Measurements from ENCODE around the gene OAT.
A peak's percentile ranks its signal among the peaks of the same experiment; 100 is the strongest.
"Not testable (repeated sequence)": the region's sequence is repeated elsewhere in the genome, so short reads cannot be mapped to it uniquely, and the experiment has no call there.

OAT gene

DNA sequence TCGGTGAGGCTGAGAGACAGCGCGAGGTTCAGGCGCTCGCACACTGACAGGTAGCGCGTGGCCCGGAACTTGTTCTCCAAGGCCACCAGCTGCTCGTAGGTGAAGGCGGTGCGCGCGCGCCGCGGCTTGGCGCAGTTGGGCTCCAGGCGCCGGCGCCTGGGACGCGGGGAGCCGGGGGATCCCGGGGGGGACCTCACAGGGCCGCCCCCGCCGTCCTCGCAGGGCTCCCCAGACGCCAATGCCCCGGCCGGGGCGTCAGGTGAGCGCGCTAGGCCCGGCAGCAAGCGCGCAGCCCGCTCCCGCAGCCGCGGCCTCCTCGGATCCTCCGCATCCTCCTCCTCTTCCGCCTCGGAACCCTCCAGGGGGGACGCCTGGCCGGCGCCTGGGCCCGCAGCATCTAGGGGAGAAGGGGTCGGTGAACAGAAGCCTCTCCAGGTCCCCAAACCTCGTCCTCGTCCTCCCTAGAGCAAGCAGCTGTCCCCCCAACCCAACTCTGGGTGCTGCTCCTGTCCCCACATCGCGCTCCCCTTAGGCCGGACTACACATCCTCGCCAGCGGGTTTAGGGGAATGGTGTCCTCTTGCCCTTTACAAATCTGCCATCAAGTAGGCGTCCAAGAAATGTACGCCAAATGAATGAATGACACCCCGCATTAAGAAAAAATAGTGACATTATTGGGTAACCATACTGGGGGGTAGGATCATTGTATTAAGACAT lies 29.2 kb upstream of the OAT start:
- no peak for DNase-seq (ENCODE audit: low read depth)

DNA sequence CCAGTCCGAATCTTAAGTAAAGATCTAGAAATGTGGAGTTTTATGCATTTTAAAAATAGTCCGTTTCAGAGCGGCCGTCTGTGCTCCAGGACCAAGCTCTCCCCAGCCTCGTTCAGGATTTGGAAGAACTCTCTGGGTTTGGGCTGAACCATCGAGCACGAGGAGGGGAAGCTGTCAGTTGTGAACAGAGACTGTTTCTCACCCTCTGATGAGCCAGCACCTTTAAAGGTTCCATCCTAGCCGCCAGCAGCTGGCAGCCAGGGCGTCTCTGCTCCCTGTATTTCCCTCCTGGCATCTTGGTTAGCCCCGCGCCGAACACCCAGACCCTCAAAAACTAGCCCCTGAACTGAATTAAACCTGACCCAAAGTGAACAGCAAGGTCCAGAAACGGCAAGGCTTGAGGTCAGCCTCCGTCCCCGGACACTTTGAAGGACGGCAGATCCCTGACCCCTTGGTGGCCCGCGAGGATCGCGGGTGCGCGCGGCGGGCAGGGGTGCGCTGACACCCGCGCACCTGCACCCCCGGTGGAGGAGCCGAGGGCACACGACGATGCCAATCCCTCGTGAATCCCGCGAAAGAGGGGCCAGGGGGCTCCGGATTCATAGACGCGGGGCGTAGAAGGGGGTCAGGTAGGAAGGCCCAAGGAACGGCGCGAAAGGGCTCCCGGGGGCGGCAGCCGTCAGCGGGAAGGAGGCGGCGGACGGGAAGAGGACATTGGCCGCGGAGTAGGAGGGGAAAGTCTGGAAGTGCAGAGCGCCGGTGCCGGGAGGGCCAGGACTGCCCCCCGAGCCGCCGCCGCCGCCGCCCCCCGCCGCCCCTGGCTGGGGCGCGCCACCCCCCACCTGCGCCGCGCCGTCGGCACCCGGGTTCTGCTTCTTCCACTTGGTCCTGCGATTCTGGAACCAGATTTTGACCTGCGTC lies 28.4 kb upstream of the OAT start:
- DNase-seq (ENCODE audit: low read depth): no peak

DNA sequence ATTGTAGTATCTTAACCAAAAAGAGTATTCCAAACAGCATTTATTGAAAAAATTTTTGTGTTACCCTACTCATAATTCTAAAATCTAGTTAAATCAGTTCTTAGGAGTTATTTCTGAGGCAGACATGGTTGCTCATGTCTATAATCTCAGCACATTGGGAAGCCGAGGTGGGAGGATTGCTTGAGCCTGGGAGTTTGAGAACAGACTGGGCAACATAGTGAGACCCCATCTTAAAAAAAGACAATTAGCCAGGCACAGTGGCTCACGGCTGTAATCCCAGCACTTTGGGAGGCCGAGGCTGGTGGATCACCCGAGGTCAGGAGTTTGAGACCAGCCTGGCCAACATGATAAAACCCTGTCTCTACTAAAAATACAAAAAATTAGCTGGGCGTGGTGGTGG lies 23.0 kb upstream of the OAT start:
- DNase-seq (ENCODE audit: low read depth): not testable (repeated sequence)

DNA sequence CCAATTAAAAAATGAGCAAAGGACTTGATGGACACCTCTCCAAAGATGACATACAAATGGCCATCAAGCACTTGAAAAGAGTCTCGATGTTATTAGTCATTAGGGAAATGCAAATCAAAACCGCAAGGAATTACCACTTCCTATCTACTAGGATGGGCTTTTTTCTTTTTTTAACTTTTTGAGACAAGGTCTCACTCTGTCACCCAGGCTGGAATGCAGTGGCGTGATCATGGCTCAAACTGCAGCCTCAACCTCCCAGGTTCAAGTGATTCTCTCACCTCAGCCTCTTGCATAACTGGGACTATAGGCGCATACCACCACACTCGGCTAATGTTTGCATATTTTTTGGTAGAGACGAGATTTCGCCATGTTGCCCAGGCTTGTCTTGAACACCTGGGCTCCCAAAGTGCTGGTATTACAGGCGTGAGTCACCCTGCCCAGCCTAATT lies 17.5 kb upstream of the OAT start:
- DNase-seq (ENCODE audit: low read depth): no peak

DNA sequence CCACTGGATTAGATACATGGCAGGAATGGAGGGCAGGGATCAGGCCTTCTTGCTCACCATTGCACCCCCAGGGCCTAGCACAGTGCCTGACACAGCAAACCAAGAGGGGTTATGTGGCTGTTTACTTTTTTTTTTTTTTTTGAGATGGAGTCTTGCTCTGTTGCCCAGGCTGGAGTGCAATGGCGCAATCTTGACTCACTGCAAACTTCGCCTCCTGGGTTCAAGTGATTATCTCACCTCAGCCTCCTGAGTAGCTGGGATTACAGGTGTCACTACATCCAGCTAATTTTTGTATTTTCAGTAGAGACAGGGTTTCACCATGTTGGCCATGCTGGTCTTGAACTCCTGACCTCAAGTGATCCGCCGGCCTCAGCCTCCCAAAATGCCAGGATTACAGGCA lies 17.0 kb upstream of the OAT start:
- DNase-seq (ENCODE audit: low read depth): not testable (repeated sequence)

GRCh38 chr10:124433461-124433860 lies 14.7 kb upstream of the OAT start:
- DNase-seq (ENCODE audit: low read depth): no peak

DNA sequence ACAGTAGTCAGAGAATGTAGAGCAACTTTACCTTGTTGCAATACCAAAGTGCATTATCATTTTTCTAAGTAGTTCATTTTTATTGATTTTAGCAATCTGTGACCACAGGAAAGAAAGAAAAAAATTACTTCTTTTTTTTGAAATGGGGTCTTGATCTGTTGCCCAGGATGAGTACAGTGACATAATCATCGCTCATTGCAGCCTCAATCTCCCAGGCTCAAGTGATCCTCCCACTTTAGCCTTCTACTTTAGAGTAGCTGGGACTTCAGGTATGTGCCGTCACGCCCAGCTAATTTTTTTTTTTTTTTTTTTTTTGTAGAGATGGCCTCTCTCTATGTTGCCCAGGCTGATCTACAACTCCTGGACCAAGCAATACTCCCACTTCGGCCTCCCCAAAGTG lies 11.4 kb upstream of the OAT start:
- no peak for DNase-seq (ENCODE audit: low read depth)

DNA sequence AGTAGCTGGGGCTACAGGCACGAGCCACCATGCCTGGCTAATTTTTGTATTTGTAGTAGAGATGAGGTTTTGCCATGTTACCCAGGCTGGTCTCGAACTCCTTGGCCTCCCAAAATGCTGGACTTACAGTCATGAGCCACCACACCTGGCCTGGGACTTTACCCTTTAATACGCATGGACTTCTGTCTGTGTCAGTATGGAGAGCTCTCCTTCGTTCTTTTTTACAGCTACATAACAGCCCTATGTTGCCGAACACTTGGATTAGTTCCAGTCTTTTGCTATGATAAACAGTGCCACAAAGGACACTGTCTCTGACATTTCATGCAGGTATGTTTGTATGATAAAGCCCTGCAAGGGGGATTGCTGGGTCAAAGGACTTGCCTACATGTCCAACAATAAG lies 10.9 kb upstream of the OAT start:
- DNase-seq (ENCODE audit: low read depth): no peak

GRCh38 chr10:124428207-124428777 lies 9.6 kb upstream of the OAT start:
- no peak for DNase-seq (ENCODE audit: low read depth)

- no peak for DNase-seq (ENCODE audit: low read depth)
Measured at GRCh38 chr10:124425227-124425962, 6.7 kb upstream of the OAT start.

- DNase-seq (ENCODE audit: low read depth): no peak
Measured at GRCh38 chr10:124423813-124424212, 5.1 kb upstream of the OAT start.

DNA sequence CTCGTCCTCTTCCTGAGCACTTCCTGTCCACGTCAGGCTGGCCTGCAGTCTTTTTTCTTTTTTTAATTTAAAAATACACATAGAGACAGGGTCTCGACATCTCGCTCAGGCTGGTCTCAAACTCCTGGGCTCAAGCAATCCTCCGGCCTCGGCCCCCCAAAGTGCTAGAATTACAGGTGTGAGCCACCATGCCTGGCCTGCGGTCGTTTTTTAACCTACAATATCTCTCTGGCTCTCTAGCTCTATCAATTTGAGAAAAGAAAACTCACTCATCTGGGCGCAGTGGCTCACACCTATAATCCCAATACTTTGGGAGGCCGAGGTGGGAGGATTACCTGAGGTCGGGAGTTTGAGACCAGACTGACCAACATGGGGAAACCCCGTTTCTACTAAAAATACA lies 4.0 kb upstream of the OAT start:
- DNase-seq (ENCODE audit: low read depth): no peak

DNA sequence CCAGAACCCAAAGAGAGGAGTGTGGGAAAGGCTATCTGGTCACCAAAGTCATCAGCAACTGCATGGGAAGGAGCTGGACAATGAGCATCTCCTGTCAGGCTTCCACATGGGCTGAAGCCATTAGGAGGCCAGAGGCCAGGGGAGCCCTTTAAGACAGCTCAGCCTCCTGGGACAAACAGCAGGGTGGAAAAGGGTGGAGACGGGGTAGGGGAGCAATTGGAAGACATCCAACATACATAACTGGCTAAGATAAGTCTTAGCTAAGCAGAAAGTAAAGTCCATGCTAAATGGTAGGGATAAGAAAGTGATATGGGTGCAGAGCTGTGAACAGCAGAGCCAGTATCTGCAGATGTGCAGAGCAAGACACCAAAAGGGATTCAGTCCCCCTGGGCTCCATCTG lies 1.5 kb upstream of the OAT start:
- no peak for DNase-seq (ENCODE audit: low read depth)

- DNase-seq (ENCODE audit: low read depth): no peak
Measured at GRCh38 chr10:124419635-124420034, 912 bp upstream of the OAT start.

DNA sequence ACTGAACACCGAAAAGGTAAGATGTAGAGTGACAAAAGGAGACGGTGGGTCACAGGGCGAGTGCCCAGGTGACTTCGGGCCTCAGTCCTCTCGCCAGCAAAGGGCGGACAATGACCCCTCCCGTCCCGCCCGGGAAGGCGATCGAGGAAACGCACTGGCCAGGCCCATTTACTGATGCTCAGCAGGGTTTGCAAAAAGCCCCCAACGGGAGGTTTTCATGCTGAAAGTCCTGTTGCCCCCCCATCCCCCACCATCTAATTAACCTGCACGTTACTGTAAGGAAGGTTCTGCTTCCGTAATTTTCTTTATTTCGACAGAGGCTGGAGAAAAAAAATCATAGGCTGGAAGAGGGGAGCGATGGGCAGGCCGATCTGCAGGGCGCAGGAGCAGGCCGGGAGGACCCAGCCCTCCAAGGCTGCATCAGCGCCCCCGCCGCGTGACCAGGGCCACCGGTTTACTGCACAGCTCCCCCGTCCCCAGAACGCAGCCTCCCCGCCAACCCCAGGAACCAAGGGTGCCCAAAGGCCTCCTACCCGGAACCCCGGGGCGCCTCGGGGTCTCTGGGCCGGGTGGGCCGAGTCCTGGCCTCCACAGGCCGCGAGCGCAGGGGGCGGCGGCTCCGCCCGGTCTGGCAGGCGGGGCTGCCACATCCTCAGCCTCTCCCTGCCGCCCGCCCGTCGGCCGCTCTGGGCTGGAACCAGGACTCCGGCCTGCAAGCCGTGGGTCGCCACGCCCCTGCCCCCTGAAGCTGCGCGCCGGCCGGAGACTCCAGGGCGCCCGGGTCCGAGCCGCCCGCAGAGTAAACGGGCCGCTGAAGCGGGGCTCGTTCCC lies 613 bp downstream of the OAT start:
- peak; percentile 20 for DNase-seq (ENCODE audit: low read depth)

- no peak for DNase-seq (ENCODE audit: low read depth)
Measured at GRCh38 chr10:124416733-124417132, 2.0 kb downstream of the OAT start.

DNA sequence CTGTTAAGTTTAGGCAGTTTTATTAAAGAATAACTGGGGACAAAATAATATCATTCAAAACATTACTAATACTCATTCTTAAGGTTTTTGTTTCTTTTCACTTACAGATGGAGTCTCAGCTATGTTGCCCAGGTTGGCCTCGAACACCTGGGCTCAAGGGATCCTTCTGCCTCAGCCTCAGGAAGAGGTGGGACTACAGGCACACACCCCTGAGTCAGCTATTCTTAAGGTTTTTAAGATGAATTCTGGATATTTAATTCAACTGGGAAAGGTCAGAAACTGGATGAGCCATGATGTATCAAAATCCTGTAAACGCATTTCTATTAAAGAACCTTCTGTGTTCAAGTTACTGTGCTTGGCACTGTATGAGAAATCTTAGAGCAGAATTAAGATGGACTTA lies 3.5 kb downstream of the OAT start:
- DNase-seq (ENCODE audit: low read depth): no peak

GRCh38 chr10:124414076-124414475 lies 4.6 kb downstream of the OAT start:
- no peak for DNase-seq (ENCODE audit: low read depth)

DNA sequence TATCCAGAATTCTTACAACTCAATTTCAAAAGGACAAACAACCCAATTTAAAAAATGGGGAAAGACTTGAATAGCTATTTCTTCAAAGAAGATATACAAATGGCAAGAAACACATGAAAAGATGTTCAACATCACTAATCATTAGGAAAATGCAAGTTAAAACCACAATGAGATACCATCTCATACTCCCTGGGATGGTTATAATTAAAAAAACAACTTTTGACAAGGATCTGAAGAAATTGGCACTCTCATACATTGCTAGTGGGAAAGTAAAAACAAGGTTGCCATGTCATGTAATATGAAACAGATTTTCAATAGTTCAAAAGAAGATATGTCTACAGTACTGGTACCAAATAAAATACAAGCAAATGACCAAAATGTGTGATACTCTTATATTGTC lies 9.0 kb downstream of the OAT start:
- no peak for DNase-seq (ENCODE audit: low read depth)

DNA sequence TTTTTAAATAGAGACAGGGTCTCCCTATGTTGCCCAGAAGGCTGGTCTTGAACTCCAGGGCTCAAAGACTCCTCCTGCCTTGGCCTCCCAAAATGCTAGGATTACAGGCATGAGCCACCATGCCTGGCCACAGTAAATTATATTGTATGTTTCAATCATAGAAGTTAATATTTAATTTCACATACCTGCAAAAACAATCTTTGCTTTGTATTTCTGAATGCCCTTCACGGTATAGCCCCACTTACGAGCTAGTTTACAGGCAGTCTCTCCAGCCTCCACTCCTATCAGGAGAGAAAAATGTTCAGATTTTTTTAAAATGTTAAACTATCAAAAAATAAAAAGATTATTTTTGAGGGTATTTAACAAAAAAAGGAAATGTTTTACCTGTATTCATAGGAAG lies 10.4 kb downstream of the OAT start:
- DNase-seq (ENCODE audit: low read depth): no peak

DNA sequence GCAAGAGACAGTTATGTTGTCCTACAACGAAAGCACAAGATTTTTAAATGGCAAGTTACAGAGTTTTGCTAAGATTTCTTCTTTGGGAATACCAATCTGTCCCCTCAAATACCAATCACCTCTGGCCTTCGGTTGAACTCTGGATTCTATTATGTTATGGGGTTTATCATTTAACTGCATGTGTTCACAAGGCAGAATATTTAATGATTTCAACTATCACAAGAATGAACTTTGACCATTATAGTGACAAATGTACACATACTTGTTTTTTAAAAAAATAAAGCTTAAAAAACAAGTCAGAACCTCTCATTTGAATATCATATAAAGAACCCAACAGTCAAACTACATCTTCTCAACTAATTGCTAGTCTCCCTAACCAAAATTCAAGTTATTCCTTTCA lies 11.3 kb downstream of the OAT start:
- no peak for DNase-seq (ENCODE audit: low read depth)

Measured in T-helper 22 cell (primary cell).